Measurements from ENCODE around the gene CAMKK2.

- TF ChIP-seq, protein P1, sequence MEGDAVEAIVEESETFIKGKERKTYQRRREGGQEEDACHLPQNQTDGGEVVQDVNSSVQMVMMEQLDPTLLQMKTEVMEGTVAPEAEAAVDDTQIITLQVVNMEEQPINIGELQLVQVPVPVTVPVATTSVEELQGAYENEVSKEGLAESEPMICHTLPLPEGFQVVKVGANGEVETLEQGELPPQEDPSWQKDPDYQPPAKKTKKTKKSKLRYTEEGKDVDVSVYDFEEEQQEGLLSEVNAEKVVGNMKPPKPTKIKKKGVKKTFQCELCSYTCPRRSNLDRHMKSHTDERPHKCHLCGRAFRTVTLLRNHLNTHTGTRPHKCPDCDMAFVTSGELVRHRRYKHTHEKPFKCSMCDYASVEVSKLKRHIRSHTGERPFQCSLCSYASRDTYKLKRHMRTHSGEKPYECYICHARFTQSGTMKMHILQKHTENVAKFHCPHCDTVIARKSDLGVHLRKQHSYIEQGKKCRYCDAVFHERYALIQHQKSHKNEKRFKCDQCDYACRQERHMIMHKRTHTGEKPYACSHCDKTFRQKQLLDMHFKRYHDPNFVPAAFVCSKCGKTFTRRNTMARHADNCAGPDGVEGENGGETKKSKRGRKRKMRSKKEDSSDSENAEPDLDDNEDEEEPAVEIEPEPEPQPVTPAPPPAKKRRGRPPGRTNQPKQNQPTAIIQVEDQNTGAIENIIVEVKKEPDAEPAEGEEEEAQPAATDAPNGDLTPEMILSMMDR (conservative IDR thresholded peaks at IDR 0.05; ENCODE audit: low read length): no peak
- TF ChIP-seq EZH2phosphoT487 (IDR thresholded peaks at IDR 0.05; ENCODE audit: borderline replicate concordance): no peak
Observed at GRCh38 chr12:121330195-121330594, 33.7 kb upstream of the CAMKK2 start.
